NCI-H1092 (cell line): Measurements from ENCODE around the gene SPATA3.
A peak's percentile ranks its signal among the peaks of the same experiment; 100 is the strongest.

ENCODE experiments used
- DNase-seq: peaks from one replicate; lab custom pipeline; 2025; lab: John Stamatoyannopoulos, UW

SPATA3 gene

DNA sequence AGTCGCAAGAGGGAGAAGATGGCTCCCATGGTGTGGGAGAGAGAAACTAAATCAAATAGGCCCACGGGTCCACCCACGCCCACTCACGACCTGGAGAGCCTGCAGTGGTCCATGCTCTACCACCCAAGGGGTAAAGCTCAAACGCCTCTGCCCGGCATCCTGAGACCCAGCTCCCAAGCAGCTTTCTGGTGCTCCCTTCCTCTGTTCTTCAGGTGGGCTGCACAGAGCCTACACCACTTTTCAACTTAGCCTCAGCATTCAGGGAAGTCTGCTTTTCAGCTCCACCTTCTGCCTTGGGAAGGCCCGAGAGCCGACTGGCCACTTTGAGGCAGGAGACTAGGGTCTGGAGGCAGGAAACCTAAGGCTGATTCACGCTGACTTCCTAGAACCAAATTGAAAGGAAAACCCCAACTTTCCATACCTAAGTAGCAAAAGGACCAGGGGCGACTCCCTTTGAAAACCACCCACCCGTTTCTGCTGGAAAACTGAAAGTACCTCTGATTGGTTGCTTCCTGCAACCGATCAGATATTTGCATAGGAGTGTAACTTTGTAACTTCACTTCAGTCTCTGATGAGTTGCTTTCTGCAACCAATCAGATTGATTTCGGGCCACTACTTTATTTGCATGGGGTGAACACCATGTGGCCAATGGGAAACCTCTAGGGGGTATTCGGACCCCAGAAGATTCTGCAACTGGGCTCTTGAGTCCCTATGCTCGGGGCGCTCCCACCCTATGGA lies 26.8 kb upstream of the SPATA3 start:
- no peak for DNase-seq

DNA sequence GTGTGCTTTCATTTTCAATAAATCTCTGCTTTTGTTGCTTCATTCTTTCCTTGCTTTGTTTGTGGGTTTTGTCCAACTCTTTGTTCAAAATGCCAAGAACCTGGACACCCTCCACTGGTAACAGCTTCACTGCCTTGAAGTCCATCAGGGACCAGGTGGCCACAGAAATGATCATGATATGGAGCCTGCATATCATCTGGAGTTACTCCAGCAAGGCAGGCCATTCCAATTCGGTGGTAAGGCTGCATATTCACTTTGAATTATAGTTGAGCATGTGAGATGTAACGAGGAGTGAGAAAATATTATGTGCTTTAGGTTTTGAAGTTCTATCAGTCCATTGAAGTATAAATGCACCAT lies 26.3 kb upstream of the SPATA3 start:
- DNase-seq: no peak

DNA sequence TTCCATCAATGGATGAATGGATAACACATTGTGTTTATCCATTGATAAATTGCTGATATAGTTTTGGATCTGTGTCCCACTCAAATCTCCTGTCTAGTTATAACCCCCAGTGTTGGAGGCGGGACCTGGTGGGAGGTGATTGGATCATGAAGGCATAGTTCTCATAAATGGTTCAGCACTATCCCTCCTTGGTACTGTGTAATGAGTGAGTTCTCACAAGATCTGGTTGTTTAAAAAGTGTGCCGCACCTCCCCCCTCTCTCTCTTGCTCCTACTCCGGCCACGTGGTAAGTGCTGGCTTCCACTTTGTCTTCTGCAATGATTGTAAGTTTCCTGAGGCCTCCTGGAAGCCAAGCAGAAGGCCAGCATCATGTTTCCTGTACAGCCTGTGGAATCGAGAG lies 23.9 kb upstream of the SPATA3 start:
- DNase-seq: no peak

DNA sequence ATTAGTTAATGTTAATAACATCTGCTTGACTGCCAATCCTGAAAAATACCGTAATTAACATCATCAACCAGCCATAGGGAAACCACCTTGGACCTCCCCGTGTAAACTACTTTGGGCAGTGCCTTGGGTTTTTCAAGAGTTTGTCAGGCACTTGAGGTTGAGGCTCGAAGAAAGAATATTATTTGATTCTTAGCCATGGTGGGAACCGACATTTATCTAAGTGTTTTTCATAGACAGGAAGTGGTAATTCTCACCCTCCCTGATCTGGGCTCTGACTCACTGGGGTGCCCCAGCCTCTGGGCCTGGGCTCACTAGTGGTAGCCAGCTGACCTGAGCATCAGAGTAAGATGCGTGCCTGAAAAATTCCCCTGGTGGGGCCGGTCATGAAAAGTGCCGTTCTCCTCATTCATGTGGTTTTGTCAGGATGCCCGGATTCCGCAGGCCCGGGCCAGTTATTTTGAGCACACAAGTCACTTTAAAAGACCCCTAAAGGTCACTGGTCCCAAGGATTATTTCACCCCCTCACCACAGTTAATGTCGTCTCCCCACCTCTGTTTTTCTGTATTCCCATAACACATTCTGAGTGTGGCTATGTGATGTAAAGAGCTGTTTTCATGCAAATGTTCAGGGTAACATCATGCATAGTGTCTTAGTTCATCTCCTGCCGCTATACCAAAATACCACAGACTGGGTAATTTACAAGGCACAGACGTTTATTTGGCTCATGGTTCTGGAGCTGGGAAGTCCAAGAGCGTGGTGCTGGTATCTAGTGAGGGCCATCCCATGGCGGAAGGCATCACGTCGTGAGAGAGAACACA lies 21.6 kb upstream of the SPATA3 start:
- no peak for DNase-seq

DNA sequence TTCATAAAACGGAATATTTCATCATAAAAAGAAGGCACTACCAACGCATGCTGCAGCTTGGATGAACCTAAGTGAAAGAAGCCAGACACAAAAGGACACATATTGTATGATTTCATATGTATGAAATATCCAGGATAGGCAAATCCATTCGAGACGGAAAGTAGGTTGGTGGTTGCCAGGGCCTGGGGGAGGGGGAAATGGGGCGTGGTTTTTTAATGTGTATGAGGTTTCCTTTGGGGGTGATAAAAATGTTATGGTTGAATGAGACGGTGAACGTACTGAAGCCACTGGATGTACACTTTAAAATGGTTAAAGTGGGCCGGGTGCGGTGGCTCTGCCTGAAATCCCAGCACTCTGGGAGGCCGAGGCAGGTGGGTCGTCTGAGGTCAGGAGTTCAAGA lies 20.0 kb upstream of the SPATA3 start:
- no peak for DNase-seq

DNA sequence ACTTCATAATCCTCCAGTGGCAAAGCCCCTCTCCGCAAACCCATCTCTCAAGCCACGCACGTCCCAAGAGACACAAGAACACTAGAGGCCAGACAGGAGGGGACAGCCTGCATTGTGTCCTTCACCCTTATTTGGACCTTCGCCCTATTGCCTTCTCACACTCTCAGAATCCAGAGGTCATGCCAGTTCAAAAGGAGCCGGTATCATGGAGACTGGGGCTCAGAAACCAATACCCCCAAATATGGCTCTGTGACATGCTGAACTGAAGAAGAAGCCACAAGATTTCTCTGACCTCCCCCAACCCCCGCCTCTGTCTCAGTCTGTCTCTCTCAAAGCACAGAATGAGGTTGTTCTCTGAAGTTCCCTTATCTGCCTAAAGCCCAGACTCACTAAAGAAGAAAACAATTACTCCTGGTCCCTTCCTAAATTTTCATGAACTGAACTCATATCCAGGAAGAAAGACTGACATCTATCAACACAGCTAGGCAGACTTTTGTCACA lies 19.2 kb upstream of the SPATA3 start:
- no peak for DNase-seq

DNA sequence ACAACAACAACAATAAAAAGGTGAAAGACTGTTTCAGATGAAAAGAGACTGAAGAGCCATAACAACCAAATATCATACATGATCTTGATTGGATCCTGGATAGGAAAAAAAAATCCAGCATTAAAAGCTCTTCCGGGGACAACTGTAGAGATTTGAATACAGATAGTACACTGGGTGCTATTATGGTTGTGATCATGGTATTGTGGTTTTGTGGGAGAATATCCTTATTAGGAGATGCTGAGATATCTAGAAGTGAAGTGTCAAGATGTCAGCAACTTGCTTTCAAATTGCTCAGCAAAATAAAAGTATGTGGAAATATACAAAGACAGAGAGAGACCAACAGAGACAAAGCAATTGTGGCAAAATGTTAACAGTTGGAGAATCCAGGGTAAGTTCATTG lies 15.5 kb upstream of the SPATA3 start:
- no peak for DNase-seq

DNA sequence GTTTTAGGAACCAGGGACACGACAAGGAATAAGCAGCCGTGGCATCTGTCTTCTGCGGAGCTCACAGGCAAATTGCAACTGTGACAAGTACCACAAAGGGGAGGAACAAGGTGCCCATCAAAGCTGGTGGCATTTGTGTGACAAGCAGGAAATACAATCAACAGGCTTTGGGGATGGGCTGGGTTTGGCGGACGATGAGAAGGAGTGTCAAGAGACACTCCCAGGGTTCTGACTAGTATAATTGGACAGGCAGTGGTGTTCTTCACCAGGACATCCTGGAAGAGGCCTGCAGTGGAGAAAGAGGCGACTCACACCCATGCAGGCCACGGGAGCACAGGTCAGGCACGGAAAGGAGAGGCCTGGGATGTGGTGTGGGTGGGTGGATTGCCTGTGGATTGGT lies 14.2 kb upstream of the SPATA3 start:
- DNase-seq: no peak

DNA sequence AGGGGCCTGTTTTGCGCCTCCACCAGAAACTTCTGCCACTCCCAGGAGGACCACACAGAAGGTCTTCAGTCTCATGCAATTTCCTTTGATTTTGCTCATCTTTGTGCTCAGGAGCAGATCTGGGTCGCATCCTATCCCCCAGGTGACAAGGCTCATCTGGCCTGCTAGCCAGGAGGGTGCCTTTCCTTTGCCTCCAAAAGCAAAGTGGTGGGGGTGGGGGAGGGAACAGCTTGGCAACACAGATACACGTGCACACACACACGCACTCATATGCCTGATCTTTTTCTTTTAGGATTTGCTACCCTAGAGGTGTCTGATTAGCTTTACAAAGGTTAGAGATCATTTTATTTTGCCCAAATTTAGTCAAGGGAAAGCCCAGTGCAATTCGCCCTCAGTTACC lies 13.8 kb upstream of the SPATA3 start:
- no peak for DNase-seq

DNA sequence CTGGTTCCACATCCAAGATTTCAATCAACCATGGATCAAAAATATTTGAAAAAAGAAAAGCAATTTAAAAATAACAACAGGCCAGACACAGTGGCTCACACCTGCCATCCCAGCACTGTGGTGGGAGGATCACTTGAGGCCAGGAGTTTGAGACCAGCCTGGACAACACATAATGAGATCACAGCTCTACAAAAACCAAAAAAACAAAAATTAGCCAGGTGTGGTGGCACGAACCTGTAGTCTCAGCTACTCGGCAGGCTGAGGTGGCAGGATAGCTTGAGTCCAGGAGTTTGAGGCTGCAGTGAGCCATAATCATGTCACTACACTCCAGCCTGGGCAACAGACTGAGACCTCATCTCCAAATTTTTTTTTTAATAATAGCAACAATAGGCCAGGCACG lies 13.4 kb upstream of the SPATA3 start:
- DNase-seq: no peak

DNA sequence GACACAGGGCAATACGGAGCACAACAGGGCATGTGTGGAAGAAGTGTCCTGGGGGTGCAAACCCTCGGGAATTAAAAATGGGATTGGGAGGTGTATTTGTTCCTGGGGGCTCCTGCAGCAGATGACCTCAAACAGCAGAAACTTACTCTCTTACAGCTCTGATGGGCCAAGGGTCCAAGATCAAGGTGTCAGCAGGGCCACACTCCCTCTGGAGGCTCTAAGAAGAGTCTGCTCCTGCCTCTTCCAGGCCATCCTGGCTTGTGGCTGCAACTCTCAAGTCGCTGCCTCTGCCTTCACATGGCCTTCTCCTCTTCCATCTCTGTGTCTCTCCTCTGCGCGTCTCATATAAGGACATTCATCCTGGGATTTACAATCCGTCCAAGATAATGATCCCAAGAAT lies 12.4 kb upstream of the SPATA3 start:
- no peak for DNase-seq

DNA sequence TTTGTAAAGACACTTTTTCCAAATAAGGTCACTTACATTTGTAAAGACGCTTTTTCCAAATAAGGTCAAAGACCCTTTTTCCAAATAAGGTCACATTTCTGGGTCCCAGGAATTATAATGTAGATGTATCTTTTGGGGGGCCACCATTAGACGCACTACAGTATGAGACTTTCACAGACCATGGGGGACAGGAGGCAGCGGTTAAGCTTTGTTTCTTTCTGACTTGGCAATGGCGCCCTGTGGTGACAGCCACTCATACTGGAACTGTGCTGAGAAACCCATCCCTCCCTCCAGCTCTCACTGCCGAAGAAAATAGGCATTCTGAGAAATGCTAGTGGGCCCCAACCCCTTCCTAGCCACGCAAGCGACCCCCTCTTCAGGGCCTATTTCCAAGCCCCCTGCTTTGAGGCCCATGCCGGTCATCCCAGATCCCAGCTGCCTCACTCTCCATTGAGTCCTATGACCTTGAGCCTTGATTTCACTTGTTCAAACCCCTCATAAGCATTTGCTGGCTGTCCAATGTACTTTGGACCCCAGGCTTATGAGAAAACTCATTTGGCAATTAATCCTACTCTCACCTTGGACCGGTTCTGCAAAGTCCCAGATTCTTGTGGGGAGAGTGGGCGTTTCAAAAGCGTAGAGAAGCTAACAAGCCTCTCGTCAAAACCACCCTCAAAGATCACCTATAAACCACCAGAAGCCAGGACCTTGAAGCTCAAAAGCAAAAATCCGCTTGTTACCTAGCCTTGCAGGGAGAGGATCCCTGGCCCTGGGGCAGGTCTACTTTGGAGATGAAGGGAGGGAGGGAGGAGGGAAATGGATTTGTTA lies 11.3 kb upstream of the SPATA3 start:
- no peak for DNase-seq

DNA sequence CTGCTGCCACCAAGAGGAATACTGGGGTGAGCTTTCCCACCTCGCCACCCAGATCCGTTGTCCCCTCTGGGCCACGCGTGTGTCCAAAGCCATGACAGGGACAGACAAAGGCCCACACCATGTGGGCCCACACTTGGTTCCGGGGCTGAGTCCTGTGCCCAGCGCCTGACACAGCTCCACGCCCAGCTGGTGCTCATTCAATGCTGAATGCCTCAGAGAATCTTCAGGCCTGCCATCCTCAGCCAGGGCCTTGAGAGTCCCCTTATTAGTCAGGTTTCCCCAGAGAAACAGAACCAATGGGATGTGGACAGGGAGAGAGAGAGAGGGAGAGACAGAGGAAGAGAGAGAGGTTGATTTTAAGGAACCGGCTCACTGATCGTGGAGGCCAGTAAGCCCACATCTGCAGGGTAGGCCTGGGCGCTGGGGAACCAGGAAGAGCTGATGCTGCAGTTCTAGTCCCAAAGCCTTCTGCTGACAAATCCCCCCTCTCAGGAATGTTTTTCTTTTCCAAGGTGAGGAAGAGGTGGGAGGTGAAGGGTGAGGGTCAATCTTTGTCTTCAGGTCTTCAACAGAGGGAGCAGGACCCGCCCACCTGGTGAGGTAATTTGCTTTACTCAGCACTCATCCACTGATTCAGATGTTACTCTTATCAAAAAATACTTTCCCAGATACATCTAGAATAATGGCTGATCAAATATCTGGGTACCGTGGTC lies 10.2 kb upstream of the SPATA3 start:
- no peak for DNase-seq

DNA sequence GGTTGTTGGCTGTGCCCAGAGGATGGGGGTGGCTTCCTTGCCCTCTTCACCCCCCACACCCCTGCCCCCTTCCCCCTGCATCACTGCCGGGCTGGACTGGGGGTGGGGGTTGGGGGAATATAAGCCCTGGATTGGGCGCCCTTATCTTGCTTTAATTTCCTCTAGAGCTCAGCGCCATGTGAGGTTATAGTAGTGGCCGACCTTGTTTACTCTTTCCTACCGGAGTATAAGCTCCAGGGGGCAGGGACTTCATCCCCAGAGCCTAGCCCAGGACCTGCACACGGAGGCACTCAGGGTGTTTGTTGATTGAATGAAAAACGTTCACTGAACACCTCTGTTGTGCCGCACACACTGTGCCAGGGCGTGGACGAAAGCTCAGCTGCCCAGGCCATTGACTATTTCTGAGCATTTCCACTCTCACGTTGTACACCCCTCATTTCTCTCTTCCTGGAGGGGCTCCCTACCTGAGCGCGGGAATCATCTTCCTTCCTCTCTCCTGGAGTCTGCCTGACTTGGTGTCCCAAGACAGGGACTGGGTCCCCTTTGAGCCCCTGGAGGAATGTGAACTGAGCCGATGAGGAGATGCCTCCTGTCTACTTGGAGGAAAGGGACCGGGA lies 9.3 kb upstream of the SPATA3 start:
- DNase-seq: no peak

DNA sequence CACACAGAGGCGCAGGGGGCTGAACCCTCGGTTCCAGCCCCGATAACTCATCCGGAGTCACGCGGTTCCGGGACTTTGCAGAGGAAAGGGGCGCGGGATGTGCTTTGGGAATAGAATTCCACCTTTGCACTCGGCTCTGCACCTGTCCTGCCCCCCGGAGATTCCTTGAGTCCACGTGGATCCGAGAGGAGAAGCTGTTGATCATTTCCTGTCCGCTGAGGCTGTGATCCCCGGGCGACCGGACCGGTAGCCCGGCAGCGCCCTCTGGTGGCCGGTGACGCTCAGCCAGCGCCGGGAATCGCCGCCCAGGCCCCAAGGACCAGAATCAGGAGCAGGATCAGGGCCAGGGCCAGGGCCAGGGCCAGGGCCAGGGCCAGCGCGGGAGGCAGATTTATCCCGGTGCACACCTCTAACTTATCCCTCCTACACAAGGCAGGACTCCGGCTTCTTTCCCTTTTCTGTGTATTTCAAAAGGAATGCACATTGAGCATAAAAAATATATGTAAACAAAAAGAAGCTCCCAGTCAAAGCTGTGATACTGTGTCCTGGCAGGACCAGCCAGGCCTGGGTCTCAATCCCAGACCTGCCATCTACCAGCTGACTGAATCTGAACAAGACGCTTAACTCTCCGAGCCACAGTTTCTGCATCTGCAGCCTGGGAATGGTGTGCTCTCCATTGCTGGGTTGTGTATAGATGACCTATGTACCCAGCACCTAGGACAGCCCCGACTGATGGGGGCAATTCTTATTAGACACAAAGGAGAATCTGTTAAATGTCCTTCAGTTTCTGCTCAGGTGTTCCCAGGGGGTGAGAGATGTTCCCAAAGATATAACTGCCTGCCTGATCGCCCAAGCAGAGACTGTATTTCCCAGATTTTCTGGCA lies 8.5 kb upstream of the SPATA3 start:
- peak; percentile 26 for DNase-seq

DNA sequence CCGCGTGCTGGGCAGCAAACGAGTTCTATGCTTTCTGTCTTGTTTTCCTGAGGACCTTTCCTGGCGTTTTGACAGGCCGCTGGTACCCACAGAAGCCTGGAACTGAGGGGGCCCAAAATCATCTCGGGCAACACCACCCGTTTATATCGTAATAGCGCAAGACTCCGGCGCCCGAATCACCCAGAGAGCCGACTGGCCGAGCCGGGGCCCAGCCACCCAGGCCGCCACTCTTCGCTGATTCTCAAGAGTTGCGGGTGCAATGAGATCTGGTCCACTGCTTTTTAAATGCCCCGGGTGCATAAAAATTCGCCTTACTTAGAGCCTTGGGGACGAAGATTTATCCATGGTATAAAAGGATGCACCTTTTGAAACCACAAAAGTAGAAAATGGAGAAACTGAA lies 6.2 kb upstream of the SPATA3 start:
- DNase-seq: no peak

DNA sequence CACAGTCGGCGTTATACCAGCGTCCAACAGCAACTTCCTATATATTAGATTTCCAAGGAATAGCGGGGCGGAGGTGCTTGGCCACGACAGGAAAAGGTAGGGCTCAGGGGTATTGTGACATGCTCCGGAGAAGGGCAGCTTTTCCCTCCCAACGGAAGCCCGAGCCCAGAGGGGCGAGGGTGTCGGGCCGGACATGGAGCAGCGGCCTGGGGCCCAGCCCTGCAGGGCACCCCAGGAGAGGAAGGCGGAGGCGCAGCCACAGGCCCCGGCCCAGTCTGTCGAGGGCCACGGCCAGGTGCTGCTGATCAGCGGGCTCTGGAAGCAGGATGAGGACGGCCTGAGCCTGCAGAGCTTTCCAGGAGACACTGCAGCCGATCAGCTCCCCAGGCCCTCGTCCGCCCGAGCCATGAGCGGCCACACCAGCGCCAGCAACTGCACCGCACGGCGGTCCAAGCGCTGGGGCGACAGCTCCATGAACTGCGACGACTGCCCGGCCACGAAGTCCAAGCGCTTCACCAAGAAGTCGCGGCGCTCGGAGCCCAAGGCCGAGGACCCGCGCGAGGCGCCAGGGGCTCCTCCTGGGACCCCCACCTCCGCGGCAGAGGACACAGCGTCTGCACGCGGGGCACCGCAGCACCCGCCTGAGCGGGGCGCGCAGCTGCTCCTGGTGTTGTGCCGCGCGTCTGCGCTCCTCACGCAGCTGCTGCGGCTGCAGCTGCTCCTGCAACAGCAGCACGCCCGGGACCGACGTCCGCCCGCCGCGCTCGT lies 5.6 kb upstream of the SPATA3 start:
- no peak for DNase-seq

DNA sequence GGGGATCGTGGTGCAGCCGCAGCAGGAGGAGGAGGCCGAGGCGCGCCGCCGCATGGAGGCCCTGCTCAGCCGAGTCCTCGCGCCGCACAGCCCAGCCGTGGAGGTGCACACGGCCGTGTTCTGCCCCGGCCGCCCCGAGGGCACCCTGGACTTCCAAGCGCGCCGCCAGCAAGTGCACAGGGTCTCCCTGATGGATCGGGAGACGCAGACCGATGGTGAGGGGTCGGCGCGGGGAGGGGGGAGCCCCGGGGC lies 5.1 kb upstream of the SPATA3 start:
- DNase-seq: no peak

DNA sequence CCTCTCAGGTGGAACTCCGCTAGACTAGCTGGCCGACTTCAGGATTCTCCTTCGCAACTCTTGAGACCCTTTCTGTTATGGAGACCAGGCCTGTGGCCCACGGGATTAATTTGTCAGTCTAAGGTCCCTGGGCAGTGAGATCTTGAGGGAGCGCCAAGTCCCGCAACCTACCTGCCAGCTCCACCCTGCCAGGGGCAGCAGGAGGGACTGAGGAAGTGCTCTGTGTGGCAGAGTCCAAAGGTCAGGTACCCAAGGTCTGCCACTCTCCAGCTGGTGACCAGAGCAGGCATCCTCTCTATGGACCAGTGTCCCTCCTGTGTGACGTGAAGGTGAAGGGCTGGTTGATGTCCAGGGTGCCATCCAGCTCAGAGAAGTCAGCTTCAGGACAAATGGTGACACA lies 4.3 kb upstream of the SPATA3 start:
- DNase-seq: no peak

DNA sequence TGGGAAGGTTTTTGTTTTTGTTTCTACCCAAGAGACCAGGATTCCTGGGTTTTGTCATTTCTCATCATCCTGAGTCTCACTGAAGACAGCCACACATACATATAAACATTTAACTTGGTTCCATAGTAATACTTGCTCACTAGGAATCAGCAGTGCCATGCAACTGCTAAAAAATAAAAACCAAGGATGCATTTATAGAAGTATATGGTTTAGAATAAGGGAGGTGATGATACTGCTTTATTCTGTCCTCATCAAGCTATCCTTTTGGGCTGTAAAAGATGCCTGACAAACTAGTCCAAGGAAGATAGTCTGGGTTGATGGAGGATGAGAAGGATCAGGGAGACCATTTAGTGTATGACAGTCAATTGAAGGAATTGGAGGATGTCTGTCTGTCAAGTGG lies 740 bp downstream of the SPATA3 start:
- no peak for DNase-seq
